Naive thymus-derived CD4-positive, alpha-beta T cell (primary cell): ENCODE results near the gene MPPED1. TPM values are rescaled to one million over a fixed set of nuclear protein-coding genes. Genes with fewer than 3 reads are reported as not detected.

ENCODE experiments used
- ATAC-seq: fragments of 150-1000 bp; cut with Tn5 transposase; 2 replicates; pipeline ENCODE4 v1.10.0; 2021; ENCODE audit warnings: mild to moderate bottlenecking, moderate library complexity
- CTCF ChIA-PET: fragments of 350-600 bp; sonication (Branson Sonifier 250); formaldehyde crosslinking; loops from one replicate; lab custom pipeline; 2021; ENCODE audit warnings: antibody characterized with exemption; lab: Charles Lee
- POLR2A ChIA-PET: fragments of 350-600 bp; sonication (Branson Sonifier 250); formaldehyde crosslinking; loops from one replicate; lab custom pipeline; 2021; ENCODE audit warnings: antibody characterized with exemption, inconsistent platforms; lab: Charles Lee
- DNase-seq, 9 donors: peaks; one replicate each; pipeline versions ENCODE4 v3.0.0 to v3.0.0-alpha.2; 2020 to 2022; ENCODE audit warnings: mixed read lengths in 1 of 9
- H3K27ac ChIP-seq: one replicate; pipeline ENCODE4 v1.7.0; 2013; ENCODE audit warnings: mild to moderate bottlenecking, low read depth, low read length, moderate library complexity
- H3K27me3 ChIP-seq, 2 donors: one replicate each; pipeline ENCODE4 v1.7.0; 2013; ENCODE audit warnings: low read length in 2 of 2, mild to moderate bottlenecking in 2 of 2, moderate library complexity in 2 of 2; ENCODE audit not compliant: control insufficient read depth in 2 of 2, insufficient read depth in 2 of 2
- H3K36me3 ChIP-seq, 3 experiments: 1 replicate in 2 of 3; 2 replicates in 1 of 3; pipeline ENCODE4 v1.7.0; 2013; ENCODE audit warnings: low read length in 3 of 3, mild to moderate bottlenecking in 3 of 3, moderate library complexity in 1 of 3; ENCODE audit not compliant: insufficient read depth in 3 of 3, control insufficient read depth in 2 of 3
- H3K4me1 ChIP-seq, 2 donors: one replicate each; pipeline ENCODE4 v1.7.0; 2013; ENCODE audit warnings: low read length in 2 of 2, mild to moderate bottlenecking in 2 of 2, moderate library complexity in 1 of 2; ENCODE audit not compliant: control insufficient read depth in 2 of 2, insufficient read depth in 2 of 2
- H3K4me3 ChIP-seq: 2 replicates; pipeline ENCODE4 v1.7.0; 2013; ENCODE audit warnings: mild to moderate bottlenecking, low read length
- H3K9me3 ChIP-seq, 3 experiments: 1 replicate in 2 of 3; 2 replicates in 1 of 3; pipeline ENCODE4 v1.7.0; 2013; ENCODE audit warnings: low read length in 3 of 3; ENCODE audit not compliant: control insufficient read depth in 2 of 3
- H3K27ac Mint-ChIP-seq, 9 donors: one replicate each; pipeline ENCODE4 v1.8.0; 2020 to 2022; ENCODE audit warnings: mixed read lengths in 9 of 9, mild to moderate bottlenecking in 8 of 9, moderate library complexity in 5 of 9, inconsistent platforms in 2 of 9
- H3K27me3 Mint-ChIP-seq, 5 donors: one replicate each; pipeline ENCODE4 v1.8.0; 2021 to 2022; ENCODE audit warnings: mixed read lengths in 5 of 5, mild to moderate bottlenecking in 1 of 5
- H3K36me3 Mint-ChIP-seq, 5 donors: one replicate each; pipeline ENCODE4 v1.8.0; 2020 to 2022; ENCODE audit warnings: mixed read lengths in 5 of 5, mild to moderate bottlenecking in 3 of 5, inconsistent platforms in 1 of 5
- H3K4me1 Mint-ChIP-seq, 7 donors: one replicate each; pipeline ENCODE4 v1.8.0; 2020 to 2022; ENCODE audit warnings: mixed read lengths in 7 of 7, mild to moderate bottlenecking in 3 of 7, inconsistent platforms in 1 of 7
- H3K4me3 Mint-ChIP-seq, 10 donors: one replicate each; pipeline ENCODE4 v1.8.0; 2020 to 2022; ENCODE audit warnings: mild to moderate bottlenecking in 10 of 10, mixed read lengths in 10 of 10, moderate library complexity in 6 of 10, inconsistent platforms in 2 of 10
- H3K9me3 Mint-ChIP-seq, 11 donors: one replicate each; pipeline ENCODE4 v1.8.0; 2020 to 2022; ENCODE audit warnings: mixed read lengths in 11 of 11, mild to moderate bottlenecking in 4 of 11, inconsistent platforms in 1 of 11, moderate library complexity in 1 of 11
- intact Hi-C, 2 donors: fragments of 100-400 bp; cut with micrococcal nuclease; formaldehyde crosslinking; loops; one replicate each; pipeline ENCODE4 v1.15.1; 2023
- polyA plus RNA-seq, 2 donors: library from polyadenylated mRNA; unstranded; fragments of 300-500 nt; fragmentation: Illumina TruSeq; gene quantifications; one replicate each; pipeline ENCODE4 v1.2.3, GENCODE V29; 2021
- total RNA-seq, 6 experiments: library from RNA in 5 of 6; stranded (reverse) in 5 of 6; gene quantifications; 1 replicate in 5 of 6; 2 replicates in 1 of 6; pipeline ENCODE4 v1.2.3 and lab custom pipeline; 2021 to 2026

MPPED1 gene
- total and polyA plus RNA-seq, 7 experiments from 2014 or later: not detected

DNA sequence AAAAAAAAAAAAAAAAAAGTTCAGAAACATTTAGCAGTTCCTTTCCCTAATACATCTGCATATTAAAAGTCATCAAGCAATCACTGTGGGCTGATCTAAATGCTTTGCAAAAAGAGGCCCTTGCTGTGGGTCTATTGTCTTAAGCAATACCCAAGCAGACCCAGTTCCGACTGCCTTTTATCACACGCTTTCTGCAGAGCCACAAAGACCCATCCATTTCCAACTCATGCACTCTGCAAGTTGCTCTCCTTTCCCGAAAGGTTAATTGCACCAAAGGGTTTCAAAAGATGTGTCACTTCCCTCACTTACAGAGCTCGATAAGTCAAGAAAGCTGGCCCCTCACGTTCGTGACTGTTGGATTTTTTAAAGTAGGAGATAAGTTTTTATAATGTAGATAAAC is 138.9 kb downstream of the MPPED1 start:
- intact Hi-C loops: no loop called here
- H3K4me1 ChIP-seq: no peaks in the 10 kb centered on the region
- CTCF ChIA-PET: no interaction called here
- Mint-ChIP-seq H3K27ac (no peak overlapping the region), H3K36me3 (no peaks in the 10 kb centered on the region), H3K4me1 (no peaks in the 10 kb centered on the region), H3K9me3 (peaks cover 0 to 3% (median 0%) of the 10 kb centered on the region in 11 donors), H3K4me3 (no peak overlapping the region), H3K27me3 (peaks cover 0 to 7% (median 0%) of the 10 kb centered on the region in 5 donors)
- POLR2A ChIA-PET: no interaction called here
- no peaks in the 10 kb centered on the region for H3K36me3 ChIP-seq
- H3K27ac ChIP-seq: no peak overlapping the region
- no peaks in the 10 kb centered on the region for H3K9me3 ChIP-seq
- H3K4me3 ChIP-seq: no peak overlapping the region
- DNase-seq (no peak), ATAC-seq (no peak)
- H3K27me3 ChIP-seq: no peaks in the 10 kb centered on the region

DNA sequence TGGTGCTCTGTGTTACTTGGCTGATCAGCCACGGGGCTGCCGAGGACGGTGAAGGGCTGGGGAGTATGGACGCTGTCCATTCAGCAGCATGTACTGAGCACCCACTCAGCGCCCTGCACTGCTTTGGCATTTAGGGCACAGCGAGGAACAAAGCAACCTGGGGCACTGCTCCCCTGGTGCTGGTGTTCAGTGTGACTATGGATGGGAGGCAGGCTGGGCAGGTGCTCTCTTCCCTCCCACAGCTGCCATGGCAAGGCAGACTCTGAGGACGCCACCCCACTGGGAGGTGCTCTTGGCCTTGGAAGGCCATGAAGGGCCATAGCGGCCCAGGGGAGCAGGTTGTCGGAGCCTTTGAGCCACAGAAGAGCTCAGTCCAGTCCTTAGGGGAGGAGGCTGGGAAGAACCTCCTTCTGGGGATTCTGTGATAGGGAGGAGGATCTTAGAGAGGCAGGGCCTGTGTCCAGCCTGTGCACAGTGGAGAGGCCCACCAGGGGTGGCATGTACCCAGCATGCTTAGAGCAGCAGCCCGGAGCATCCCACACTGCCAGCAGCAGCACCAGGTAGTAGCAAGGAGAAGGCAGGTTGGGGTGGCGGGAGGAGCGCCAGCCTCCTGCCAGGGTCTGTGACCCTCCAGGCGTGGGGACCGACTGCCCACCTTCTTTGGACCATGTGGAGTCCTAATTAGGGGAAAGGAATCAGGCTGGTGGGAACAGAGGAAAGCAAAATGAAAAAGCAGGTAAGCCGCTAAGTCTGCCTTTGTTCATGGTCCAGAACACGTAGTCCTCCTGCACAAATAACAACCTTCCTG is 141.8 kb downstream of the MPPED1 start:
- no peak for DNase-seq
- no peak overlapping the region for H3K4me3 Mint-ChIP-seq
- H3K27me3 ChIP-seq: no peaks in the 10 kb centered on the region
- H3K9me3 ChIP-seq: no peaks in the 10 kb centered on the region
- H3K36me3 Mint-ChIP-seq: no peaks in the 10 kb centered on the region
- H3K36me3 ChIP-seq: no peaks in the 10 kb centered on the region
- H3K4me3 ChIP-seq: no peak overlapping the region
- ATAC-seq: no peak
- H3K9me3 Mint-ChIP-seq: peaks cover 0 to 4% (median 0%) of the 10 kb centered on the region in 11 donors
- no peaks in the 10 kb centered on the region for H3K4me1 Mint-ChIP-seq
- H3K27ac Mint-ChIP-seq: no peak overlapping the region
- no peak overlapping the region for H3K27ac ChIP-seq
- ChIA-PET CTCF (no interaction called here), POLR2A (no interaction called here)
- intact Hi-C loops: no loop called here
- H3K4me1 ChIP-seq: no peaks in the 10 kb centered on the region
- peaks cover 0 to 10% (median 0%) of the 10 kb centered on the region in 5 donors for H3K27me3 Mint-ChIP-seq

DNA sequence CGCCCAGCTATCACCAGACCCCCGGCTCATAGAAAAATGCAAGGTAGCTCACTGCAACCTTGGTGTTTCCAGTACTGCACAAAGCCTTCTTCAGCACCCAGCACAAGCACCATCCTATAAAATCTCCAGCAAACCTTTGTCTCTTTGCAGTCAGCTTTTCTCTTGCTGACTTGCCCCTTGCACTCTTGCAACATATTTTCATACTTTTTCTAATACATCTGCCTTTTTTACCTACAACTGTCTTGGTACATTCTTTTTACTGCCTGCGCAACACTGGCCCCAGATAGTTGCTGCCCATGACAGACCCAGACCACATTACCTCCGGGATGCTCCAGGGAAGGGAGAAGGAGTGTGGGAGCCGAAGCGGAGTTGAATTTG is 142.4 kb downstream of the MPPED1 start:
- ATAC-seq: no peak
- ChIA-PET POLR2A (no interaction called here), CTCF (no interaction called here)
- Histone ChIP-seq H3K9me3 (no peaks in the 10 kb centered on the region), H3K4me3 (no peak overlapping the region), H3K27me3 (no peaks in the 10 kb centered on the region), H3K27ac (no peak overlapping the region), H3K36me3 (no peaks in the 10 kb centered on the region), H3K4me1 (no peaks in the 10 kb centered on the region)
- Mint-ChIP-seq H3K27me3 (peaks cover 0 to 10% (median 0%) of the 10 kb centered on the region in 5 donors), H3K4me3 (no peak overlapping the region), H3K27ac (no peak overlapping the region), H3K4me1 (no peaks in the 10 kb centered on the region), H3K36me3 (no peaks in the 10 kb centered on the region), H3K9me3 (peaks cover 0 to 4% (median 0%) of the 10 kb centered on the region in 11 donors)
- no peak for DNase-seq
- intact Hi-C loops: no loop called here

DNA sequence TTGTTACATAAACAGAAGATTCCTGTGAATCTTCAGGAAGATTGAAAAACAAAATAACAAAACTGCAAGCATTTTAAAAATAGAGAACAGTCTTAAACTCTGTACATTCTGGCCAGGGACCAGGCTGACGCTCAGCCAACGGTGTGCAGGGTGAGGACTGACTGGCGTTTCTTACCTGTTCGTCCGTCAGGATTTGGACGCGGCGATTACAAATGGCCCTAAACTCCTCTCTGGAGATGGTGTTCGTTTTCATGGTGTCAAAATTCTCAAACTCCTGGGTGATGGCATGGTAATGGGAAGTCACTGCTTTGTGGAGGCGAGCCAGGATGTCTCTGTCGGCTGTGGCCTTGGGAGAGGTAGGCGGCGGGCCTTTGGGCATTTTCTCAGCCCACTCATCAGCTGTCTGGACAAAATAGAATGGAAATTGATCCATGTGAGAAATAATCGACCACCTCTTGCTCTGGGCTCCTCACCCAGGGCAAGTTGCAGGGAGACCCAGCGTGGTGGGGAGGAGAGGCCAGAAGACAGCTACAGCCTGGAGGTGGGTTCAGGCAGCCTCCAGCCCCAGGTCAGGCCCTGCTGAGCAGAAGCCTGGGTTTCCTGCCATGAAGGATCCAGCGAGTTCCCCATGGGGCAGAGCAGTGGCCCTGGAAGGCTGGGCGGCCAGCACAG is 143.0 kb downstream of the MPPED1 start:
- Histone ChIP-seq H3K27me3 (no peaks in the 10 kb centered on the region), H3K36me3 (no peaks in the 10 kb centered on the region), H3K9me3 (no peaks in the 10 kb centered on the region), H3K4me3 (no peak overlapping the region), H3K27ac (no peak overlapping the region), H3K4me1 (no peaks in the 10 kb centered on the region)
- POLR2A ChIA-PET: no interaction called here
- no peaks in the 10 kb centered on the region for H3K36me3 Mint-ChIP-seq
- no peak for DNase-seq
- CTCF ChIA-PET: no interaction called here
- peaks cover 0 to 10% (median 0%) of the 10 kb centered on the region in 5 donors for H3K27me3 Mint-ChIP-seq
- intact Hi-C loops: no loop called here
- H3K4me3 Mint-ChIP-seq: no peak overlapping the region
- no peaks in the 10 kb centered on the region for H3K4me1 Mint-ChIP-seq
- no peak for ATAC-seq
- H3K9me3 Mint-ChIP-seq: peaks cover 0 to 4% (median 0%) of the 10 kb centered on the region in 11 donors
- H3K27ac Mint-ChIP-seq: no peak overlapping the region

DNA sequence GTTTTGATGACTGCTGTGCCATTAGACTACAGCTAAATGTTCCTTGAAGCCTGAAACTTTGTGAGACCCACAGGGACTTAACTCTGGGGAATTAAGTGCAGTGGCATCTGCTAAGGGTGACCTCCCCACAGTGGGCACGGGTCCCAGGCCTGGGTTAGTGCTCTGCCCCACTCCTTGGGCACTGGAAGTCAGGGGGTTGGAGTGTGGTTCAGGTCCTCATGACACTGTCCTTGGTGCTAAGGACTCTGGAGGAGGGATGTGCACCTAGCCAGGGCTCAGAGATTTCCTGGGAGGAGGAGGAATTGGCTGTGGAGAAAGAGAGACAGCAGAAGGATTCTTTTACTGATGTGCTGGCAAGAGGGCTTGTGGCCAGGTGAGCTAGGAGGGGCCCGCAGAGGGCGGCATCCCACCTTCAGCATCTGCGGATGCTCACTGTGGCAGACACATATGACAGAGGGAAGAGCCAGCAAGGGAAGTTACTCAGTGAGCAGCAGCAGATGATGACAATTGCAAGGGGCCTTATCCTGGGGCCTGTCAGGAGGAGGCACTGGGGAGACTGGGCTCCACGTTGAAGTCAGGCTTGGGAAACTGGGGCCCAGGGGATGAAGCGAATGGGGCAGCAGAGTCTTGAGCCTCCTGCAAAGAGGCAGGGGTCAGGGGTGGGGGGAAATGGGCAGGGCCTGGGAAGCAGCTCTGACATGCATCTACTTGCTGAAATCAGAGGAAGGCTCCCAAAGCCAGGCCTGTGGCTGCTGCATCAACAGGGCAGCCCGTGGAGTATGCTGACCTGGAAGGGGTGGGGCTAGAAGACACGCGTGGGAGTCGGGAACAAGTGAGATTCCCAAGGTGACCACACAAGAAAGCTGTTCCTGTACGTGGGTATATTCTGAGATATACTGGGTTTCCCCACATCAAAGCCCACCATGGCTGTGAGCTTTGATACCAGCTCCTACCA is 144.0 kb downstream of the MPPED1 start:
- Mint-ChIP-seq H3K4me3 (no peak overlapping the region), H3K36me3 (no peaks in the 10 kb centered on the region), H3K4me1 (no peaks in the 10 kb centered on the region), H3K9me3 (peaks cover 0 to 4% (median 0%) of the 10 kb centered on the region in 11 donors), H3K27ac (no peak overlapping the region), H3K27me3 (peaks cover 0 to 17% (median 0%) of the 10 kb centered on the region in 5 donors)
- no peaks in the 10 kb centered on the region for H3K9me3 ChIP-seq
- no peaks in the 10 kb centered on the region for H3K27me3 ChIP-seq
- H3K36me3 ChIP-seq: no peaks in the 10 kb centered on the region
- intact Hi-C loops: no loop called here
- no peak overlapping the region for H3K4me3 ChIP-seq
- ChIA-PET POLR2A (no interaction called here), CTCF (no interaction called here)
- H3K27ac ChIP-seq: no peak overlapping the region
- no peaks in the 10 kb centered on the region for H3K4me1 ChIP-seq
- no peak for DNase-seq
- no peak for ATAC-seq
